D721Med (cell line): Measurements from ENCODE around the gene KLHL14.

Experiments used
- DNase-seq: peaks from one replicate; pipeline ENCODE4 v3.0.0; 2011; ENCODE audit warnings: low spot score; ENCODE audit not compliant: insufficient read length
- FAIRE-seq: peaks from 2 replicates; lab custom pipeline; 2011; peaks lifted over from hg19 to GRCh38; lab: Jason Lieb, UNC
- CTCF ChIP-seq: IDR thresholded peaks from 2 replicates; pipeline ENCODE4 v1.5.1; 2012; ENCODE audit warnings: mild to moderate bottlenecking, control low read depth; ENCODE audit not compliant: insufficient read depth; ENCODE audit errors: missing control alignments

KLHL14 gene

GRCh38 chr18:32698153-32698552 lies 74.7 kb downstream of the KLHL14 start:
- FAIRE-seq (peak; percentile 80), DNase-seq (no peak)
- no peak for TF ChIP-seq CTCF

GRCh38 chr18:32696376-32696775 lies 76.4 kb downstream of the KLHL14 start:
- FAIRE-seq (peak; percentile 70), DNase-seq (no peak)
- TF ChIP-seq CTCF = no peak

- FAIRE-seq (no peak), DNase-seq (no peak)
- TF ChIP-seq CTCF = no peak
These were observed 77.3 kb downstream of the KLHL14 start for GRCh38 chr18:32695534-32695933.

- TF ChIP-seq CTCF = no peak
- FAIRE-seq (peak; percentile 25), DNase-seq (no peak)
These were observed 84.0 kb downstream of the KLHL14 start for GRCh38 chr18:32688821-32689220.

GRCh38 chr18:32684940-32685339 lies 87.9 kb downstream of the KLHL14 start:
- no peak for TF ChIP-seq CTCF
- DNase-seq (no peak), FAIRE-seq (no peak)

- no peak for TF ChIP-seq CTCF
- DNase-seq (no peak), FAIRE-seq (no peak)
These were observed 88.7 kb downstream of the KLHL14 start for GRCh38 chr18:32684096-32684495.

GRCh38 chr18:32683044-32683443 lies 89.8 kb downstream of the KLHL14 start:
- FAIRE-seq (no peak), DNase-seq (no peak)
- TF ChIP-seq CTCF = no peak
